Fibroblast of the conjunctiva (primary cell): ENCODE data around the gene SPRY1.

Experiments
- DNase-seq: peaks from one replicate; pipeline ENCODE4 v3.0.0-alpha.2; 2010; ENCODE audit warnings: low read depth

SPRY1 gene

GRCh38 chr4:123409334-123409733 lies 12.7 kb downstream of the SPRY1 start:
- DNase-seq: no peak

- no peak for DNase-seq
Measured at GRCh38 chr4:123411514-123411913, 14.9 kb downstream of the SPRY1 start.

GRCh38 chr4:123412091-123412505 lies 15.5 kb downstream of the SPRY1 start:
- DNase-seq: no peak

- DNase-seq: no peak
Measured at GRCh38 chr4:123412700-123413512, 16.3 kb downstream of the SPRY1 start.

- no peak for DNase-seq
Measured at GRCh38 chr4:123415576-123415975, 19.0 kb downstream of the SPRY1 start.

- no peak for DNase-seq
Measured at GRCh38 chr4:123415977-123416376, 19.4 kb downstream of the SPRY1 start.

GRCh38 chr4:123417813-123418212 lies 21.2 kb downstream of the SPRY1 start:
- DNase-seq: no peak

- peak; percentile 64 for DNase-seq
Measured at GRCh38 chr4:123418351-123418931, 21.8 kb downstream of the SPRY1 start.

- no peak for DNase-seq
Measured at GRCh38 chr4:123419885-123420755, 23.5 kb downstream of the SPRY1 start.

GRCh38 chr4:123421227-123421936 lies 24.8 kb downstream of the SPRY1 start:
- no peak for DNase-seq

GRCh38 chr4:123421937-123422781 lies 25.6 kb downstream of the SPRY1 start:
- DNase-seq: no peak

- DNase-seq: no peak
Measured at GRCh38 chr4:123423819-123424218, 27.2 kb downstream of the SPRY1 start.

- no peak for DNase-seq
Measured at GRCh38 chr4:123427951-123428350, 31.4 kb downstream of the SPRY1 start.

GRCh38 chr4:123430031-123430430 lies 33.4 kb downstream of the SPRY1 start:
- no peak for DNase-seq

GRCh38 chr4:123430501-123430900 lies 33.9 kb downstream of the SPRY1 start:
- no peak for DNase-seq

- DNase-seq: no peak
Measured at GRCh38 chr4:123433573-123433972, 37.0 kb downstream of the SPRY1 start.

GRCh38 chr4:123433976-123434375 lies 37.4 kb downstream of the SPRY1 start:
- DNase-seq: no peak

- no peak for DNase-seq
Measured at GRCh38 chr4:123435246-123436113, 38.9 kb downstream of the SPRY1 start.

GRCh38 chr4:123438031-123438430 lies 41.4 kb downstream of the SPRY1 start:
- no peak for DNase-seq
